ENCODE measurements around the gene FCHSD2.

DNA sequence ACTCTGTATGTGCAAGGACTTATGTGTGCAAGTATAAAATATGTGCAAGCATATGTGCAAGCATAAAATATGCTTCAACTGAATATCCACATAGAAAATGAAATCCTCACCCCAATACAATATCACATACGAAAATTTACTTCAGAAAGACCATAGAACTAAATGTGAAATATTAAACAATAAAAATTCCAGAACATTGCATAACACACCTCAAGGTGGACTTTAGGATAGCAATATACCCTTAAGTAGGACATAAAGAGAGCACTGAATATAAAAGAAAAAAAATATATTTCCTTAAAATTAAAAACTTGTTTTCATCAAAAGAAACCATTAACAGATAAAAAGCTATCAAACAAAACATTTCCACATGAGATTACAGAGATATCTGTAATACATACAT is 67.8 kb downstream of the FCHSD2 start:
- TF ChIP-seq, protein P1, sequence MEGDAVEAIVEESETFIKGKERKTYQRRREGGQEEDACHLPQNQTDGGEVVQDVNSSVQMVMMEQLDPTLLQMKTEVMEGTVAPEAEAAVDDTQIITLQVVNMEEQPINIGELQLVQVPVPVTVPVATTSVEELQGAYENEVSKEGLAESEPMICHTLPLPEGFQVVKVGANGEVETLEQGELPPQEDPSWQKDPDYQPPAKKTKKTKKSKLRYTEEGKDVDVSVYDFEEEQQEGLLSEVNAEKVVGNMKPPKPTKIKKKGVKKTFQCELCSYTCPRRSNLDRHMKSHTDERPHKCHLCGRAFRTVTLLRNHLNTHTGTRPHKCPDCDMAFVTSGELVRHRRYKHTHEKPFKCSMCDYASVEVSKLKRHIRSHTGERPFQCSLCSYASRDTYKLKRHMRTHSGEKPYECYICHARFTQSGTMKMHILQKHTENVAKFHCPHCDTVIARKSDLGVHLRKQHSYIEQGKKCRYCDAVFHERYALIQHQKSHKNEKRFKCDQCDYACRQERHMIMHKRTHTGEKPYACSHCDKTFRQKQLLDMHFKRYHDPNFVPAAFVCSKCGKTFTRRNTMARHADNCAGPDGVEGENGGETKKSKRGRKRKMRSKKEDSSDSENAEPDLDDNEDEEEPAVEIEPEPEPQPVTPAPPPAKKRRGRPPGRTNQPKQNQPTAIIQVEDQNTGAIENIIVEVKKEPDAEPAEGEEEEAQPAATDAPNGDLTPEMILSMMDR (IDR thresholded peaks at IDR 0.05) = no peak
- no peak for TF ChIP-seq POLR2A (IDR thresholded peaks at IDR 0.05)
